ENCODE data around the gene CCL4L2.
"Not testable (repeated sequence)": the region's sequence is repeated elsewhere in the genome, so short reads cannot be mapped to it uniquely, and the experiment has no call there.

Gene CCL4L2

GRCh38 chr17:36221581-36222100 lies 10.8 kb downstream of the CCL4L2 start:
- not testable (repeated sequence) for DNase-seq

GRCh38 chr17:36222967-36223366 lies 12.1 kb downstream of the CCL4L2 start:
- not testable (repeated sequence) for DNase-seq

DNA sequence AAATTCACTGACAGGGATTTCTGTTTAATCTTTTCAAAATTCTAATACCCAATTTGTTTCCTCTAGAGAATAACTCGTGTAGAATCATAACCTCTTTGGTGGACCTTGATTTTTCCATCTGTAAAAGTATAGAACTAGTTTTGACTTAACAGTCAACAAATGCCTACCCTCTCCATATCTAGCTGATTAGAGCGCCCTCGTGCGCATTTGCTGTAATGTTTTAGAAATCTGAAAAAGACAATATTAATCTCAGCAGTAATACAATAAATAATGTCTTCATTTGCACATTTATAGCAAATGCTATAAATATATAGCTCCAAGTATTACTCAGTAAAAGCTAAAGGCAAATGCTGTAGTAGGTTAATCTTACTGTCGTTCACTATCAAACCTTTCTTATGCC lies 18.8 kb downstream of the CCL4L2 start:
- DNase-seq = peak; percentile 23

GRCh38 chr17:36242046-36242445 lies 31.2 kb downstream of the CCL4L2 start:
- DNase-seq = not testable (repeated sequence)

All from CD4-positive, alpha-beta T cell treated with Interleukin-21 for 1 hour (primary cell).